H1 (cell line): ENCODE measurements around the gene MKI67. TPM values are rescaled to one million over a fixed set of nuclear protein-coding genes. Genes with fewer than 3 reads are reported as not detected.

Experiments
- FOSL1 ChIP-seq: IDR thresholded peaks from 2 replicates; pipeline ENCODE4 v1.6.1; 2011; ENCODE audit warnings: mild to moderate bottlenecking, low read depth, low read length, moderate library complexity; ENCODE audit not compliant: insufficient read depth
- GTF2F1 ChIP-seq: IDR thresholded peaks from 2 replicates; pipeline ENCODE4 v1.6.1; 2012; ENCODE audit warnings: low read depth, low read length, improper control_type of control experiment, borderline replicate concordance
- HDAC6 ChIP-seq: IDR thresholded peaks from one replicate; pipeline ENCODE4 v1.7.1; 2012; ENCODE audit warnings: low read depth, mild to moderate bottlenecking, inconsistent platforms, low read length, moderate library complexity
- NRF1 ChIP-seq: IDR thresholded peaks from 2 replicates; pipeline ENCODE4 v1.6.1; 2011; ENCODE audit warnings: mild to moderate bottlenecking, low read depth, low read length, improper control_type of control experiment
- SIN3A ChIP-seq, 2 experiments: IDR thresholded peaks in 1 of 2; conservative IDR thresholded peaks in 1 of 2; 2 replicates each; pipeline ENCODE4 v1.6.1; 2011 to 2012; ENCODE audit warnings: low read length in 2 of 2, improper control_type of control experiment in 1 of 2, low read depth in 1 of 2, mild to moderate bottlenecking in 1 of 2
- SP4 ChIP-seq: IDR thresholded peaks from 2 replicates; pipeline ENCODE4 v1.6.1; 2012; ENCODE audit warnings: low read length, inconsistent platforms
- TAF7 ChIP-seq: optimal IDR thresholded peaks from 2 replicates; pipeline ENCODE3; 2011; ENCODE audit warnings: low read depth, mild to moderate bottlenecking, inconsistent platforms, low read length, moderate library complexity, borderline replicate concordance
- polyA plus RNA-seq, 7 experiments: library from polyadenylated mRNA; depleted of rRNA in 3 of 7; stranded (reverse) in 5 of 7; unstranded in 2 of 7; fragments of >200 nt in 5 of 7; fragments of 200-250 nt in 2 of 7; gene quantifications; 1 replicate in 5 of 7; 2 replicates in 1 of 7; 4 replicates in 1 of 7; pipeline versions ENCODE4 v1.2.1 to v1.2.3, GENCODE V29; 2011 to 2013; ENCODE audit warnings: missing spikeins in 2 of 7, mixed read lengths in 2 of 7
- total RNA-seq: library from RNA; stranded (reverse); fragmentation: NEBNext Ultra II Directional; extraction: Animal tissue kit (Norgen Biotek cat#: 25700); gene quantifications from 2 replicates; pipeline ENCODE4 v1.2.1, GENCODE V29; 2021

The MKI67 gene
- total and polyA plus RNA-seq, 2 of the 8 experiments (the other 6 are each of a cell fraction or from before 2014, with no cell fraction given): 15.8 to 85.1 TPM

GRCh38 chr10:128098631-128099030, 27.6 kb downstream of the MKI67 start (continued):
- TF ChIP-seq GTF2F1 (no peak), SIN3A (conservative IDR thresholded peaks at IDR 0.05 in 1 of 2, IDR thresholded peaks at IDR 0.05 in 1 of 2; ENCODE audit: low read depth in 1 of 2, low read length in 2 of 2) (no peak), HDAC6 (no peak), FOSL1 (no peak), NRF1 (no peak), SP4 (no peak), TAF7 (no peak)
- TF ChIP-seq, all 59 proteins: peak for 0
